Bronchial epithelial cell (primary cell): ENCODE data around the gene DELE1. TPM values are rescaled to one million over a fixed set of nuclear protein-coding genes. Genes with fewer than 3 reads are reported as not detected.
"Not testable (repeated sequence)": the region's sequence is repeated elsewhere in the genome, so short reads cannot be mapped to it uniquely, and the experiment has no call there.

ENCODE experiments used
- DNase-seq: peaks from one replicate; pipeline ENCODE4 v3.0.0-alpha.2; 2010; ENCODE audit warnings: low read depth
- FAIRE-seq: peaks from 2 replicates; lab custom pipeline; 2011; peaks lifted over from hg19 to GRCh38; lab: Jason Lieb, UNC
- H3K27me3 ChIP-seq: 2 replicates; pipeline ENCODE4 v1.5.1; 2011; ENCODE audit warnings: low read length; ENCODE audit not compliant: control insufficient read depth, insufficient read depth
- H3K36me3 ChIP-seq: 2 replicates; pipeline ENCODE4 v1.5.1; 2011; ENCODE audit warnings: low read length; ENCODE audit not compliant: control insufficient read depth, insufficient read depth
- H3K4me3 ChIP-seq: 2 replicates; pipeline ENCODE4 v1.5.1; 2011; ENCODE audit warnings: mild to moderate bottlenecking, low read depth, low read length, control low read depth
- CTCF ChIP-seq: IDR thresholded peaks from 2 replicates; pipeline ENCODE4 v1.5.1; 2011; ENCODE audit warnings: mild to moderate bottlenecking, moderate library complexity, low read length, control low read depth, inconsistent platforms; ENCODE audit not compliant: insufficient read depth, severe bottlenecking
- total RNA-seq: library from RNA; depleted of rRNA; stranded (reverse); fragments of >200 nt; gene quantifications from 2 replicates; pipeline ENCODE4 v1.2.1, GENCODE V29; 2014

DELE1 gene
- total RNA-seq, 1 donor from 2014 or later: 14.0 TPM

- peaks cover 3% of the 10 kb centered on the region for H3K36me3 ChIP-seq
- H3K27me3 ChIP-seq: peaks cover 1% of the 10 kb centered on the region
- H3K4me3 ChIP-seq: no peak overlapping the region
- no peak for FAIRE-seq
- DNase-seq: no peak
- no peak for TF ChIP-seq CTCF
Observed at GRCh38 chr5:141920771-141921170, 2.9 kb upstream of the DELE1 start.

GRCh38 chr5:141922827-141923447 lies 734 bp upstream of the DELE1 start:
- FAIRE-seq, DNase-seq, H3K27me3 ChIP-seq: not testable (repeated sequence)
- peaks cover 15% of the 10 kb centered on the region for H3K36me3 ChIP-seq
- H3K4me3 ChIP-seq: peak overlapping the region; percentile 90

- TF ChIP-seq CTCF: no peak
- peaks cover 34% of the 10 kb centered on the region for H3K36me3 ChIP-seq
- DNase-seq (no peak), FAIRE-seq (no peak)
- H3K4me3 ChIP-seq: no peak overlapping the region
- H3K27me3 ChIP-seq: no peaks in the 10 kb centered on the region
Observed at GRCh38 chr5:141926434-141926833, 2.8 kb downstream of the DELE1 start.

GRCh38 chr5:141928051-141928450 lies 4.4 kb downstream of the DELE1 start:
- Histone ChIP-seq H3K27me3 (no peaks in the 10 kb centered on the region), H3K36me3 (peaks cover 38% of the 10 kb centered on the region), H3K4me3 (no peak overlapping the region)
- no peak for FAIRE-seq
- no peak for DNase-seq
- TF ChIP-seq CTCF: no peak

- no peak overlapping the region for H3K4me3 ChIP-seq
- FAIRE-seq (no peak), DNase-seq (no peak)
- no peak for TF ChIP-seq CTCF
- H3K36me3 ChIP-seq: peaks cover 40% of the 10 kb centered on the region
- H3K27me3 ChIP-seq: no peaks in the 10 kb centered on the region
Observed at GRCh38 chr5:141929398-141930058, 5.9 kb downstream of the DELE1 start.

- TF ChIP-seq CTCF: no peak
- FAIRE-seq (no peak), DNase-seq (no peak)
- Histone ChIP-seq H3K27me3 (no peaks in the 10 kb centered on the region), H3K36me3 (peaks cover 34% of the 10 kb centered on the region), H3K4me3 (no peak overlapping the region)
Observed at GRCh38 chr5:141931694-141932093, 8.0 kb downstream of the DELE1 start.
